OCI-LY3 (cell line): Measurements from ENCODE around the gene TTLL10.

Experiments
- H2AFZ ChIP-seq: fragments of 200-600, 300-600 bp; shearing (Covaris generic); 2 replicates; pipeline ENCODE4 v1.6.0; 2014; ENCODE audit warnings: antibody characterized with exemption, low read depth, low read length
- H3K27ac ChIP-seq: fragments of 200-600, 300-600 bp; sonication (generic); 2 replicates; pipeline ENCODE4 v1.5.1; 2014; ENCODE audit warnings: mild to moderate bottlenecking, low read length, moderate library complexity, mixed read lengths
- H3K27me3 ChIP-seq: fragments of 200-600, 300-600 bp; sonication (generic); 2 replicates; pipeline ENCODE4 v1.6.1; 2014; ENCODE audit warnings: low read depth, low read length, mixed read lengths
- H3K36me3 ChIP-seq: fragments of 200-600, 300-600 bp; sonication (generic); replicated peaks from 2 replicates; pipeline ENCODE3; 2014; ENCODE audit warnings: low read depth, low read length, mixed read lengths
- H3K4me1 ChIP-seq: fragments of 300-600, 200-600 bp; sonication (generic); 2 replicates; pipeline ENCODE4 v1.6.1; 2014; ENCODE audit warnings: low read length, mixed read lengths
- H3K4me2 ChIP-seq: fragments of 200-600, 300-600 bp; sonication (generic); 2 replicates; pipeline ENCODE4 v1.6.1; 2014; ENCODE audit warnings: low read length, mixed read lengths
- H3K4me3 ChIP-seq: fragments of 300-600, 200-600 bp; sonication (generic); 2 replicates; pipeline ENCODE4 v1.5.1; 2014; ENCODE audit warnings: antibody characterized with exemption, mild to moderate bottlenecking, low read length, moderate library complexity
- H3K79me2 ChIP-seq: fragments of 300-600, 200-600 bp; shearing (Covaris generic); 2 replicates; pipeline ENCODE4 v1.6.1; 2014; ENCODE audit warnings: mild to moderate bottlenecking, low read length, mixed read lengths
- H3K9ac ChIP-seq: fragments of 300-600, 200-600 bp; shearing (Covaris generic); 2 replicates; pipeline ENCODE4 v1.6.0; 2014; ENCODE audit warnings: mild to moderate bottlenecking, low read length, moderate library complexity
- H3K9me3 ChIP-seq: fragments of 200-600, 300-600 bp; shearing (Covaris generic); 2 replicates; pipeline ENCODE4 v1.6.1; 2014; ENCODE audit warnings: low read length, mixed read lengths; ENCODE audit not compliant: insufficient read depth
- H4K20me1 ChIP-seq: fragments of 200-600, 300-600 bp; sonication (generic); 2 replicates; pipeline ENCODE4 v1.6.1; 2016; ENCODE audit warnings: low read length, mixed read lengths; ENCODE audit not compliant: insufficient read depth
- EZH2phosphoT487 ChIP-seq: fragments of 200-600 bp; shearing (Covaris generic); IDR thresholded peaks from 2 replicates; pipeline ENCODE4 v1.6.1; 2018; ENCODE audit warnings: antibody characterized with exemption, mixed run types, low read depth
- TF ChIP-seq, protein P1 (sequence below): fragments of 200-600, 300-600 bp; sonication (generic); IDR thresholded peaks from 2 replicates; pipeline ENCODE4 v1.5.1; 2014; ENCODE audit warnings: antibody characterized with exemption, low read length, low read depth

The TTLL10 gene

DNA sequence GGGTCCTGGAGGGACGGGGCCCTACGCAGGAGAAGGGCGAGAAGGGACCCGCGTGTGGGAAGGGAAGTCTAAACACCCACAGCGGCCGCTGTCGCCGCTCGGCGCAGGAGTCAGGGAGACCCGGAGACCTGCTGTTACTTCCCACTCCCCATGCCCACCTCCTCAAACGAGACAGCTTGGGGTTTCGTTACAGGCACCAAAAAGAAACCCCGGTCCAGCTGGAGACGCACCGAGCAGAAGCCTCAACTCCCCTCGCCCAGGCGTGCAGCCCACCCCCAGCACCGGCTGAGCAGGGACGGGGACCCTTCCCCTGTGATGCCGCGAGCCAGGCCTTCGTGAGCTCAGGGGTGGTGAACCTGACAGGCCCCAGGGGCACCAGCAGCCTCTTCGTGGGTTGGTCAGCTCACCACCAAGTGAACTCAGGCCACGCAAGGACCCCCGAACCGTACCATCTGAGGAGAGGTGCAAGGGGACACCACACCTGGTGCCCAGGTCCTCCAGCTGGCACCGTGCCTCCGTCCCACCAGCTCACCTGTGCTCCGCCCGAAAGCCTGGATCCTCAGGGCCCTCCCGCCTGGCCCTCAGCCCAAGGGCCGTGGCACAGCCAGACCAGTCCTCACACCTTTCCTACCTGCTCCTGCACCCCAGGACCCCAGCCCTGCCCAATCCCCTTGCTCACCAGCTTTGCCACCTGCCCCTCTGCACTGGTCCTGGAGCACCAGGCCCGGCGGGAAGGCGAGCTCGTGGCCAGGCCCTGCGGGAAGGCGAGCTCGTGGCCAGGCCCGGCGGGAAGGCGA, 53.1 kb downstream of the TTLL10 start:
- H3K4me1 ChIP-seq: peaks cover 8% of the 10 kb centered on the region; the same call in 1 of the 2 replicates

DNA sequence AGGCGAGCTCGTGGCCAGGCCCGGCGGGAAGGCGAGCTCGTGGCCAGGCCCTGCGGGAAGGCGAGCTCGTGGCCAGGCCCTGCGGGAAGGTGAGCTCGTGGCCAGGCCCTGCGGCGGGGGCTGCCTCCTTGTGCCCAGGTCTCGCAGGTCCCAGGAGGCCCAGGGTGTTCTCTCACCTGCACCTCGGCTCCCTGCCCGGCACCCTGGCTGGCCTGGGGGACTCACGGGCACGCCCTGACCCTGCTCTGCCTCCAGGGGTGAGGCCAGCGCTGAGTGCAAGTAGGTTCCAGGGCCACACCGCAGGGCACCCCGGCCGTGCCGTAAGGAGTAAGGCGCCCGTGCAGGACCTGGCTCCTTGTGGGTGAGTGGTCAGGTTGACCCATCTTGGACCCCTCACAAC, 53.7 kb downstream of the TTLL10 start:
- Histone ChIP-seq H3K4me3 (no peak overlapping the region), H2AFZ (no peak overlapping the region), H3K4me2 (no peak overlapping the region), H3K4me1 (peaks cover 8% of the 10 kb centered on the region; the same call in 1 of the 2 replicates), H3K9me3 (no peaks in the 10 kb centered on the region), H3K27me3 (no peaks in the 10 kb centered on the region), H3K79me2 (peaks cover 74% of the 10 kb centered on the region), H3K9ac (no peak overlapping the region), H4K20me1 (0 out of 2 replicates have a peak, but pooled peaks cover 2% of the 10 kb centered on the region), H3K36me3 (peaks cover 41% of the 10 kb centered on the region), H3K27ac (no peak overlapping the region)
- TF ChIP-seq, protein P1, sequence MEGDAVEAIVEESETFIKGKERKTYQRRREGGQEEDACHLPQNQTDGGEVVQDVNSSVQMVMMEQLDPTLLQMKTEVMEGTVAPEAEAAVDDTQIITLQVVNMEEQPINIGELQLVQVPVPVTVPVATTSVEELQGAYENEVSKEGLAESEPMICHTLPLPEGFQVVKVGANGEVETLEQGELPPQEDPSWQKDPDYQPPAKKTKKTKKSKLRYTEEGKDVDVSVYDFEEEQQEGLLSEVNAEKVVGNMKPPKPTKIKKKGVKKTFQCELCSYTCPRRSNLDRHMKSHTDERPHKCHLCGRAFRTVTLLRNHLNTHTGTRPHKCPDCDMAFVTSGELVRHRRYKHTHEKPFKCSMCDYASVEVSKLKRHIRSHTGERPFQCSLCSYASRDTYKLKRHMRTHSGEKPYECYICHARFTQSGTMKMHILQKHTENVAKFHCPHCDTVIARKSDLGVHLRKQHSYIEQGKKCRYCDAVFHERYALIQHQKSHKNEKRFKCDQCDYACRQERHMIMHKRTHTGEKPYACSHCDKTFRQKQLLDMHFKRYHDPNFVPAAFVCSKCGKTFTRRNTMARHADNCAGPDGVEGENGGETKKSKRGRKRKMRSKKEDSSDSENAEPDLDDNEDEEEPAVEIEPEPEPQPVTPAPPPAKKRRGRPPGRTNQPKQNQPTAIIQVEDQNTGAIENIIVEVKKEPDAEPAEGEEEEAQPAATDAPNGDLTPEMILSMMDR: no peak
- TF ChIP-seq EZH2phosphoT487: no peak

More for the DNA sequence above, 53.1 kb downstream of the TTLL10 start:
- Histone ChIP-seq H3K27ac (no peak overlapping the region), H3K4me2 (no peak overlapping the region), H3K9ac (no peak overlapping the region), H3K4me3 (no peak overlapping the region), H3K79me2 (peaks cover 72% of the 10 kb centered on the region), H4K20me1 (0 out of 2 replicates have a peak, but pooled peaks cover 2% of the 10 kb centered on the region), H3K36me3 (peaks cover 42% of the 10 kb centered on the region), H3K27me3 (no peaks in the 10 kb centered on the region), H2AFZ (no peak overlapping the region), H3K9me3 (no peaks in the 10 kb centered on the region)
- TF ChIP-seq, protein P1: no peak
- no peak for TF ChIP-seq EZH2phosphoT487

DNA sequence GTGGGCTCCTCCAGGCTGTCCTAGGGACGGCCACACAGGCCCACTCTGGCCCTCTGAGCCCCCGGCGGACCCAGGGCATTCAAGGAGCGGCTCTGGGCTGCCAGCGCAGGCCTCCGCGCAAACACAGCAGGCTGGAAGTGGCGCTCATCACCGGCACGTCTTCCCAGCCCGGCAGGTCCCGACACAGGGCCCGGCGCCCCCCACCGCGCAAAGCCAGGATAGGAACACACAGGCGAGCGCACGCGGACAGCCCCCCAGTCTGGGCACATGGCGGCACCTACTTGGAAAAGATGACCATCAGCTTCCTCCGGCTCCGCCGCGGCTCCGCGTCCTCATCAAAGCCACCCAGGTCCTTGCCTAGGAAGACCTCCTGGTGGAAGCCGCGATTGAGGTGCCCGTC, 54.5 kb downstream of the TTLL10 start:
- H3K79me2 ChIP-seq: peaks cover 82% of the 10 kb centered on the region

DNA sequence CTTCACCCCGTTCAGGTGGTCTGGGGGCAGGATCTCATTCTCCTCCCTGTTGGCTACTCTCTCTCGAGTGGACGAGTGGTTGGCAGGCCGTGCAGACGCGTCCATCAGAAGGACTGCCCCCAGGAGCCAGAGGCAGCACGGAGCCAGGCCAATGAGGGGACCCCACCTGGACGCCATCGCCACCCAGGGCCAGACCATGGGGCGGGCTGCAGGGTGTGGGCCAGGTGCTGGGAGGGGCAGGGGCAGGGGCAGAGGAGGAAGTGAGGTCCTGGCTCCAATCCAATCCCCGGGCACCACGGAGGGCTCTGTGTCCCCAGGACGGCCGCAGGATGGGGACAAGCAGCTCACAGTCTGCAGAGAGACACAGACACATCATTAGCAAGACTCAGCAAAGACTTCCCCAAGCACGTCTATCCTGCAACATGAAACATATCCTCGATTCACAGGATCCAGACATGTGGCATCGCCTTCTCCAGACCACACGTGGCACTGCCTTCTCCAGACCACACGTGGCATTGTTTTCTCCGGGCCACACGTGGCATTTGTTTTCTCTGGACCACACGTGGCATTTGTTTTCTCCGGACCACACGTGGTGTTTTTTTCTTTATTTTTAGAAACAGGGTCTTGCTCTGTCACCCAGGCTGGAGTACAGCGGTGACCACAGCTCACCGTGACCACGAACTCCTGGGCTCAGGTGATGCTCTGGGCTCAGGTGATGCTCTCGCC, 55.1 kb downstream of the TTLL10 start:
- Histone ChIP-seq H3K4me2 (no peak overlapping the region), H3K4me1 (peaks cover 16% of the 10 kb centered on the region), H4K20me1 (peaks cover 4% of the 10 kb centered on the region; the same call in 1 of the 2 replicates), H3K79me2 (peaks cover 88% of the 10 kb centered on the region), H3K27ac (no peak overlapping the region), H3K27me3 (no peaks in the 10 kb centered on the region), H3K36me3 (peaks cover 42% of the 10 kb centered on the region), H2AFZ (no peak overlapping the region), H3K9me3 (no peaks in the 10 kb centered on the region), H3K9ac (no peak overlapping the region), H3K4me3 (no peak overlapping the region)
- TF ChIP-seq, protein P1: no peak
- TF ChIP-seq EZH2phosphoT487: no peak

More for the DNA sequence above, 54.5 kb downstream of the TTLL10 start:
- H3K4me3 ChIP-seq: no peak overlapping the region
- H3K36me3 ChIP-seq: peaks cover 38% of the 10 kb centered on the region
- H4K20me1 ChIP-seq: 0 out of 2 replicates have a peak, but pooled peaks cover 2% of the 10 kb centered on the region
- no peak for TF ChIP-seq EZH2phosphoT487
- no peaks in the 10 kb centered on the region for H3K9me3 ChIP-seq
- peaks cover 13% of the 10 kb centered on the region for H3K4me1 ChIP-seq
- no peaks in the 10 kb centered on the region for H3K27me3 ChIP-seq
- no peak overlapping the region for H3K9ac ChIP-seq
- no peak overlapping the region for H2AFZ ChIP-seq
- no peak overlapping the region for H3K27ac ChIP-seq
- no peak overlapping the region for H3K4me2 ChIP-seq
